ENCODE measurements around the gene KRT6A. TPM values are rescaled to one million over a fixed set of nuclear protein-coding genes. Genes with fewer than 3 reads are reported as not detected.
"Not testable (repeated sequence)": the region's sequence is repeated elsewhere in the genome, so short reads cannot be mapped to it uniquely, and the experiment has no call there.

Gene KRT6A
- total and polyA plus RNA-seq, 10 of the 15 experiments (the other 5 are each of a cell fraction or from before 2014, with no cell fraction given): 0.96 TPM; not detected in 9

DNA sequence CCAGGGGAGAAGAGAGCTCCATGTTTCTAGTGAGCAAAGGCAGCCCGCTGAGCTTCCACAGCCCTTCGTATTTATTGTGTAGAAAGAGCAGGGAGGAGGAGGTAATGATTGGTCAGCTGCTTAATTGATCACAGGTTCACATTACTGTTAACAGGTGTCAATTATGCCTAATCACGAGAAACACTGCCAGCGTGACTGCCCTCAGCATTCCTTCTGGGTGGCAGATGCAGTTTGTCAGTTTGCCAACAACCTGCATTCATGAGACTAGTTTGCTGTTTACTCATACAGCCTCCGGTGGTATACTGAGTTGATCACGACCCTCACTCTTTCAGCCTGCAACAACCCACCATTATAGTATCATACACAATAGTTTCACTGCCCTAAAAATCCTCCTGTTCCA, 7.5 kb upstream of the KRT6A start:
- SMC1A ChIA-PET (ENCODE audit: uncharacterized antibody, unreplicated experiment); BruUV-seq (replicated peaks); H3K4me1 ChIP-seq (ENCODE audit: control insufficient read depth, insufficient read depth, low read length); H3K4me2 ChIP-seq (ENCODE audit: control insufficient read depth, insufficient read depth); H3K27me3 ChIP-seq (replicated peaks in 1 of 2; ENCODE audit: control insufficient read depth in 2 of 2, insufficient read depth in 2 of 2, low read length in 1 of 2); H3K9ac ChIP-seq (ENCODE audit: control insufficient read depth, insufficient read depth, low read length); H2AFZ ChIP-seq (ENCODE audit: control insufficient read depth, low read depth, low read length); in situ Hi-C loops (cut with MboI); H3K36me3 ChIP-seq (ENCODE audit: control insufficient read depth in 2 of 2, insufficient read depth in 2 of 2, low read length in 1 of 2); ATAC-seq; RAD21 ChIA-PET (ENCODE audit: unreplicated experiment); DNase-seq (ENCODE audit: low read depth, low spot score); H3K4me3 ChIP-seq; H3K9me3 ChIP-seq (replicated peaks; ENCODE audit: control insufficient read depth, insufficient read depth, low read length); POLR2A ChIA-PET; H3K27ac ChIP-seq (ENCODE audit: control insufficient read depth, insufficient read depth); H3K79me2 ChIP-seq (ENCODE audit: control insufficient read depth, insufficient read depth, low read length); FAIRE-seq; H4K20me1 ChIP-seq (ENCODE audit: control insufficient read depth, insufficient read depth): not testable (repeated sequence)
- CTCF ChIA-PET: interaction anchor here (1.2 to 1.7 kb wide), 2 partner anchors 13 to 21 kb away, joined by 3 read pairs; no protein-coding TSS in a partner anchor
- WGBS (ENCODE audit: insufficient coverage, insufficient replicate concordance, low lambda C conversion rate, missing lambda C conversion rate): 17% methylated on average over 6 of the region's 6 CpGs
- intact Hi-C loops (cut with micrococcal nuclease; ENCODE audit: unreplicated experiment): loop anchor here (10.0 kb wide), 1 partner anchor 126 kb away; no protein-coding TSS in a partner anchor

- no peak for FAIRE-seq
- Histone ChIP-seq H3K4me1 (ENCODE audit: control insufficient read depth, insufficient read depth, low read length) (no peaks in the 10 kb centered on the region), H3K36me3 (ENCODE audit: control insufficient read depth in 2 of 2, insufficient read depth in 2 of 2, low read length in 1 of 2) (no peaks in the 10 kb centered on the region), H3K79me2 (ENCODE audit: control insufficient read depth, insufficient read depth, low read length) (no peaks in the 10 kb centered on the region), H3K9me3 (replicated peaks; ENCODE audit: control insufficient read depth, insufficient read depth, low read length) (no peaks in the 10 kb centered on the region), H3K4me3 (no peak overlapping the region), H2AFZ (ENCODE audit: control insufficient read depth, low read depth, low read length) (no peak overlapping the region), H3K27me3 (replicated peaks in 1 of 2; ENCODE audit: control insufficient read depth in 2 of 2, insufficient read depth in 2 of 2, low read length in 1 of 2) (peaks cover 0 to 6% of the 10 kb centered on the region in 2 experiments; a peak in 2 of 4 replicates), H3K27ac (ENCODE audit: control insufficient read depth, insufficient read depth) (no peak overlapping the region), H3K4me2 (ENCODE audit: control insufficient read depth, insufficient read depth) (no peak overlapping the region), H4K20me1 (ENCODE audit: control insufficient read depth, insufficient read depth) (no peaks in the 10 kb centered on the region), H3K9ac (ENCODE audit: control insufficient read depth, insufficient read depth, low read length) (no peak overlapping the region)
- no peak for DNase-seq (ENCODE audit: low read depth, low spot score)
- WGBS (ENCODE audit: insufficient coverage, insufficient replicate concordance, low lambda C conversion rate, missing lambda C conversion rate): 7% methylated on average over 5 of the region's 5 CpGs
- intact Hi-C loops (cut with micrococcal nuclease; ENCODE audit: unreplicated experiment): loop anchor here (10.0 kb wide), 1 partner anchor 125 kb away; no protein-coding TSS in a partner anchor
- ATAC-seq: no peak
- ChIA-PET POLR2A (no interaction called here), RAD21 (ENCODE audit: unreplicated experiment) (no interaction called here), CTCF (interaction anchor here (1.2 to 1.7 kb wide), 2 partner anchors 14 to 21 kb away, joined by 3 read pairs; no protein-coding TSS in a partner anchor), SMC1A (ENCODE audit: uncharacterized antibody, unreplicated experiment) (no interaction called here)
- no TSS peak for BruUV-seq (replicated peaks)
- in situ Hi-C loops (cut with MboI): no loop called here
- no peak for TF ChIP-seq NFYA (IDR thresholded peaks at IDR 0.05; ENCODE audit: borderline replicate concordance, low read depth, low read length)
- no peak for TF ChIP-seq E2F8 (IDR thresholded peaks at IDR 0.05; ENCODE audit: low read depth, partially characterized antibody)
- no peak for TF ChIP-seq RB1 (IDR thresholded peaks at IDR 0.05; ENCODE audit: borderline replicate concordance)
- TF ChIP-seq CTCF (IDR thresholded peaks at IDR 0.05 in 2 of 3, conservative IDR thresholded peaks at IDR 0.05 in 1 of 3; ENCODE audit: control insufficient read depth in 2 of 3, extremely low read depth in 1 of 3, insufficient read depth in 1 of 3, low read depth in 3 of 3, low read length in 3 of 3): no peak
- TF ChIP-seq EGR1 (IDR thresholded peaks at IDR 0.05; ENCODE audit: borderline replicate concordance in 1 of 2, low read depth in 2 of 2, low read length in 2 of 2): no peak
- TF ChIP-seq YY1 (IDR thresholded peaks at IDR 0.05; ENCODE audit: low read depth, low read length): no peak
- no peak for TF ChIP-seq POU2F2 (IDR thresholded peaks at IDR 0.05; ENCODE audit: borderline replicate concordance, low read depth, low read length)
- no peak for TF ChIP-seq NRF1 (conservative IDR thresholded peaks at IDR 0.05; ENCODE audit: low read depth, low read length)
These were observed 6.9 kb upstream of the KRT6A start for GRCh38 chr12:52499806-52500560.

All from GM12878 (cell line).